ENCODE measurements around the gene IL2RA.

GRCh38 chr10:5968037-5968680 is 94.0 kb downstream of the IL2RA start:
- TF ChIP-seq, protein P1, sequence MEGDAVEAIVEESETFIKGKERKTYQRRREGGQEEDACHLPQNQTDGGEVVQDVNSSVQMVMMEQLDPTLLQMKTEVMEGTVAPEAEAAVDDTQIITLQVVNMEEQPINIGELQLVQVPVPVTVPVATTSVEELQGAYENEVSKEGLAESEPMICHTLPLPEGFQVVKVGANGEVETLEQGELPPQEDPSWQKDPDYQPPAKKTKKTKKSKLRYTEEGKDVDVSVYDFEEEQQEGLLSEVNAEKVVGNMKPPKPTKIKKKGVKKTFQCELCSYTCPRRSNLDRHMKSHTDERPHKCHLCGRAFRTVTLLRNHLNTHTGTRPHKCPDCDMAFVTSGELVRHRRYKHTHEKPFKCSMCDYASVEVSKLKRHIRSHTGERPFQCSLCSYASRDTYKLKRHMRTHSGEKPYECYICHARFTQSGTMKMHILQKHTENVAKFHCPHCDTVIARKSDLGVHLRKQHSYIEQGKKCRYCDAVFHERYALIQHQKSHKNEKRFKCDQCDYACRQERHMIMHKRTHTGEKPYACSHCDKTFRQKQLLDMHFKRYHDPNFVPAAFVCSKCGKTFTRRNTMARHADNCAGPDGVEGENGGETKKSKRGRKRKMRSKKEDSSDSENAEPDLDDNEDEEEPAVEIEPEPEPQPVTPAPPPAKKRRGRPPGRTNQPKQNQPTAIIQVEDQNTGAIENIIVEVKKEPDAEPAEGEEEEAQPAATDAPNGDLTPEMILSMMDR (conservative IDR thresholded peaks at IDR 0.05; ENCODE audit: low read depth, low read length) = no peak
- TF ChIP-seq EZH2 (IDR thresholded peaks at IDR 0.05; ENCODE audit: borderline replicate concordance, low read depth, low read length, poor library complexity, severe bottlenecking) = no peak

All from A673 (cell line).